ENCODE measurements around the gene SLC38A8. TPM values are rescaled to one million over a fixed set of nuclear protein-coding genes. Genes with fewer than 3 reads are reported as not detected.
A peak's percentile ranks its signal among the peaks of the same experiment; 100 is the strongest.

SLC38A8 gene
- total RNA-seq, 3 donors from 2014 or later = not detected

- TF ChIP-seq CTCF (IDR thresholded peaks at IDR 0.05) = no peak
- H3K4me3 ChIP-seq = no peak overlapping the region
- H3K36me3 ChIP-seq (ENCODE audit: low read depth) = no peaks in the 10 kb centered on the region
- intact Hi-C loops (cut with DNase I, micrococcal nuclease) = no loop called here
- no peaks in the 10 kb centered on the region for H3K4me1 ChIP-seq (ENCODE audit: low read depth)
- DNase-seq = peak in 2 of 3 donors; percentile 14 to 30
- no peaks in the 10 kb centered on the region for H3K9me3 ChIP-seq
- no peak for ATAC-seq
Measured at GRCh38 chr16:84045001-84045817, 2.6 kb upstream of the SLC38A8 start.

- intact Hi-C loops (cut with DNase I, micrococcal nuclease) = no loop called here
- H3K36me3 ChIP-seq (ENCODE audit: low read depth) = no peaks in the 10 kb centered on the region
- H3K4me1 ChIP-seq (ENCODE audit: low read depth) = no peaks in the 10 kb centered on the region
- no peaks in the 10 kb centered on the region for H3K9me3 ChIP-seq
- peak in 2 of 3 donors; percentile 12 to 30 for DNase-seq
- no peak overlapping the region for H3K4me3 ChIP-seq
- TF ChIP-seq CTCF (IDR thresholded peaks at IDR 0.05) = no peak
- no peak for ATAC-seq
Measured at GRCh38 chr16:84044118-84044488, 1.5 kb upstream of the SLC38A8 start.

- intact Hi-C loops (cut with DNase I, micrococcal nuclease) = no loop called here
- H3K9me3 ChIP-seq = no peaks in the 10 kb centered on the region
- TF ChIP-seq CTCF (IDR thresholded peaks at IDR 0.05) = no peak
- no peak overlapping the region for H3K4me3 ChIP-seq
- no peaks in the 10 kb centered on the region for H3K36me3 ChIP-seq (ENCODE audit: low read depth)
- H3K4me1 ChIP-seq (ENCODE audit: low read depth) = no peaks in the 10 kb centered on the region
- DNase-seq (peak in 1 of 3 donors; percentile 27), ATAC-seq (no peak)
Measured at GRCh38 chr16:84043486-84044117, 1.0 kb upstream of the SLC38A8 start.

- H3K4me1 ChIP-seq (ENCODE audit: low read depth) = no peaks in the 10 kb centered on the region
- intact Hi-C loops (cut with DNase I, micrococcal nuclease) = no loop called here
- H3K4me3 ChIP-seq = no peak overlapping the region
- no peaks in the 10 kb centered on the region for H3K36me3 ChIP-seq (ENCODE audit: low read depth)
- peak in 2 of 3 donors; percentile 12 to 34 for DNase-seq
- H3K9me3 ChIP-seq = no peaks in the 10 kb centered on the region
- peak; percentile 45 for ATAC-seq
- TF ChIP-seq CTCF (IDR thresholded peaks at IDR 0.05) = no peak
Measured at GRCh38 chr16:84042879-84043485, 387 bp upstream of the SLC38A8 start.

GRCh38 chr16:84041881-84042280, 714 bp downstream of the SLC38A8 start:
- intact Hi-C loops (cut with DNase I, micrococcal nuclease) = no loop called here
- no peaks in the 10 kb centered on the region for H3K9me3 ChIP-seq
- TF ChIP-seq CTCF (IDR thresholded peaks at IDR 0.05) = no peak
- H3K4me3 ChIP-seq = no peak overlapping the region
- H3K36me3 ChIP-seq (ENCODE audit: low read depth) = no peaks in the 10 kb centered on the region
- H3K4me1 ChIP-seq (ENCODE audit: low read depth) = no peaks in the 10 kb centered on the region
- ATAC-seq = no peak
- peak in 1 of 3 donors; percentile 22 for DNase-seq
